Left ventricle myocardium inferior (tissue), 1 donor: ENCODE data around the gene KRTAP6-1. TPM values are rescaled to one million over a fixed set of nuclear protein-coding genes. Genes with fewer than 3 reads are reported as not detected.

Experiments
- DNase-seq: peaks from one replicate; pipeline ENCODE4 v3.0.0-alpha.2; 2020
- H3K27ac ChIP-seq: fragments of 200-600 bp; replicated peaks from 2 replicates; pipeline ENCODE4 v1.8.0; 2021
- H3K27me3 ChIP-seq: fragments of 200-600 bp; 2 replicates; pipeline ENCODE4 v1.8.0; 2021; ENCODE audit warnings: low read depth
- H3K36me3 ChIP-seq: fragments of 200-600 bp; 2 replicates; pipeline ENCODE4 v1.8.0; 2021
- H3K4me1 ChIP-seq: fragments of 200-600 bp; 2 replicates; pipeline ENCODE4 v1.8.0; 2021
- H3K4me3 ChIP-seq: fragments of 200-600 bp; 2 replicates; pipeline ENCODE4 v1.8.0; 2021; ENCODE audit warnings: mild to moderate bottlenecking, moderate library complexity
- H3K9me3 ChIP-seq: fragments of 200-600 bp; replicated peaks from 2 replicates; pipeline ENCODE4 v1.8.0; 2021
- CTCF ChIP-seq: fragments of 200-600 bp; IDR thresholded peaks from 2 replicates; pipeline ENCODE4 v1.8.0; 2021; ENCODE audit warnings: antibody characterized with exemption, mild to moderate bottlenecking, borderline replicate concordance
- intact Hi-C: fragments of 100-400 bp; cut with micrococcal nuclease; formaldehyde crosslinking; loops from one replicate; pipeline ENCODE4 v1.11.0; 2022
- total RNA-seq: library from RNA; stranded (reverse); fragmentation: NEBNext Ultra II Directional; extraction: Animal tissue kit (Norgen Biotek cat#: 25700); gene quantifications from one replicate; pipeline ENCODE4 v1.2.1, GENCODE V29; 2021
- donor health status: DM: no; HTN: yes; CAD: no; lungs with severe emphysema.

KRTAP6-1 gene
- total RNA-seq, 1 donor from 2014 or later, result not detected

- intact Hi-C loops, result no loop called here
Observed at GRCh38 chr21:30634906-30635305, 21.2 kb upstream of the KRTAP6-1 start, which contains the start of gene KRTAP20-2. KRTAP20-2 (plus strand) TSS chr21:30635206; CDS start chr21:30635264, 58 bp downstream.

GRCh38 chr21:30629200-30629599, 15.5 kb upstream of the KRTAP6-1 start:
- no peak for DNase-seq
- no peak overlapping the region for H3K4me3 ChIP-seq
- TF ChIP-seq CTCF, result no peak
- no peak overlapping the region for H3K27ac ChIP-seq
- peaks cover 9% of the 10 kb centered on the region for H3K9me3 ChIP-seq
- no peaks in the 10 kb centered on the region for H3K36me3 ChIP-seq
- H3K4me1 ChIP-seq, result no peaks in the 10 kb centered on the region
- intact Hi-C loops, result no loop called here
- H3K27me3 ChIP-seq, result no peaks in the 10 kb centered on the region

More at GRCh38 chr21:30634906-30635305, 21.2 kb upstream of the KRTAP6-1 start, which contains the start of gene KRTAP20-2:
- Histone ChIP-seq H3K27me3 (no peaks in the 10 kb centered on the region), H3K4me3 (no peak within 1 kb of the TSS), H3K4me1 (no peaks in the 10 kb centered on the region), H3K36me3 (no peaks in the 10 kb centered on the region), H3K27ac (no peak within 1 kb of the TSS), H3K9me3 (no peaks in the 10 kb centered on the region)
- TF ChIP-seq CTCF, result no peak
- no peak for DNase-seq

GRCh38 chr21:30628109-30628508, 14.4 kb upstream of the KRTAP6-1 start:
- Histone ChIP-seq H3K27ac (no peak overlapping the region), H3K9me3 (peaks cover 11% of the 10 kb centered on the region), H3K36me3 (no peaks in the 10 kb centered on the region), H3K4me3 (no peak overlapping the region), H3K4me1 (no peaks in the 10 kb centered on the region), H3K27me3 (no peaks in the 10 kb centered on the region)
- TF ChIP-seq CTCF, result no peak
- DNase-seq, result no peak
- intact Hi-C loops, result no loop called here

- TF ChIP-seq CTCF, result no peak
- H3K4me3 ChIP-seq, result no peak overlapping the region
- H3K27me3 ChIP-seq, result no peaks in the 10 kb centered on the region
- no peak for DNase-seq
- intact Hi-C loops, result no loop called here
- H3K9me3 ChIP-seq, result peaks cover 11% of the 10 kb centered on the region
- no peaks in the 10 kb centered on the region for H3K4me1 ChIP-seq
- H3K27ac ChIP-seq, result no peak overlapping the region
- H3K36me3 ChIP-seq, result no peaks in the 10 kb centered on the region
Observed at GRCh38 chr21:30625449-30626165, 11.9 kb upstream of the KRTAP6-1 start.

GRCh38 chr21:30623362-30623761, 9.6 kb upstream of the KRTAP6-1 start:
- Histone ChIP-seq H3K27ac (no peak overlapping the region), H3K9me3 (peaks cover 11% of the 10 kb centered on the region), H3K27me3 (no peaks in the 10 kb centered on the region), H3K36me3 (no peaks in the 10 kb centered on the region), H3K4me1 (no peaks in the 10 kb centered on the region), H3K4me3 (no peak overlapping the region)
- no peak for TF ChIP-seq CTCF
- intact Hi-C loops, result no loop called here
- no peak for DNase-seq
